Measurements from ENCODE around the gene GPR137. TPM values are rescaled to one million over a fixed set of nuclear protein-coding genes. Genes with fewer than 3 reads are reported as not detected.
A peak's percentile ranks its signal among the peaks of the same experiment; 100 is the strongest.
"Not testable (repeated sequence)": the region's sequence is repeated elsewhere in the genome, so short reads cannot be mapped to it uniquely, and the experiment has no call there.

The GPR137 gene
- total RNA-seq, 4 donors from 2014 or later: 14.9 to 46.9 (median 33.8) TPM

DNA sequence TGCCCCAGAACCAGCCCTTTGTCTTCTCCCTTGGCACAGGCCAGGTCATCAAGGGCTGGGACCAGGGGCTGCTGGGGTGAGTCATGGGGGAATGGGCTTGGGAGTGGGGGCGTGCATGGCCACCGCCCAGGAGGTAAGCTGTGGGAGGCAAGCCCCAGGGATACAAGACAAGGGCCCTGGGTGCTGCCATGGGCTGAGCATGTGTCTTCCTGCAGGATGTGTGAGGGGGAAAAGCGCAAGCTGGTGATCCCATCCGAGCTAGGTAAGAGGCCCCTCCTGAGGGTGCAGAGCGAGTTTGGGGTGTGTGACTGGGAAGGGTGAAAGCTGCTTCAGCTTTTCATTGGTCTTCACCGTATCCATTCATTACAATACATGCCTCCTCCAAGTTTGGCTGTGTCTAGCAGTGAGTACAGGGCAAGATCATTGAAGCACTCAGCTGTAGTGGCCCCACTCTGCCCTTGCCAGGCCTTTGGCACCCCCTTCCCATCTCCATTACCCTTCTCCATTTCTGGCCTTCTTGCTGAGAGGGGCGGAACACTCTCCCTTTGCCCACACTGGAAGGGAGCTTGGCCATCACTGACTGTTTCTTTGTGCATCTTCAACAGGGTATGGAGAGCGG is 42.3 kb upstream of the GPR137 start:
- WGBS, 2 donors: 85 to 88% methylated on average over 8 of the region's 8 CpGs
- H3K9me3 ChIP-seq: no peaks in the 10 kb centered on the region
- TF ChIP-seq POLR2A (IDR thresholded peaks at IDR 0.05): no peak
- TF ChIP-seq, protein P1, sequence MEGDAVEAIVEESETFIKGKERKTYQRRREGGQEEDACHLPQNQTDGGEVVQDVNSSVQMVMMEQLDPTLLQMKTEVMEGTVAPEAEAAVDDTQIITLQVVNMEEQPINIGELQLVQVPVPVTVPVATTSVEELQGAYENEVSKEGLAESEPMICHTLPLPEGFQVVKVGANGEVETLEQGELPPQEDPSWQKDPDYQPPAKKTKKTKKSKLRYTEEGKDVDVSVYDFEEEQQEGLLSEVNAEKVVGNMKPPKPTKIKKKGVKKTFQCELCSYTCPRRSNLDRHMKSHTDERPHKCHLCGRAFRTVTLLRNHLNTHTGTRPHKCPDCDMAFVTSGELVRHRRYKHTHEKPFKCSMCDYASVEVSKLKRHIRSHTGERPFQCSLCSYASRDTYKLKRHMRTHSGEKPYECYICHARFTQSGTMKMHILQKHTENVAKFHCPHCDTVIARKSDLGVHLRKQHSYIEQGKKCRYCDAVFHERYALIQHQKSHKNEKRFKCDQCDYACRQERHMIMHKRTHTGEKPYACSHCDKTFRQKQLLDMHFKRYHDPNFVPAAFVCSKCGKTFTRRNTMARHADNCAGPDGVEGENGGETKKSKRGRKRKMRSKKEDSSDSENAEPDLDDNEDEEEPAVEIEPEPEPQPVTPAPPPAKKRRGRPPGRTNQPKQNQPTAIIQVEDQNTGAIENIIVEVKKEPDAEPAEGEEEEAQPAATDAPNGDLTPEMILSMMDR (IDR thresholded peaks at IDR 0.05): no peak
- H3K4me1 ChIP-seq: peaks cover 36 to 37% of the 10 kb centered on the region in 2 donors
- H3K27ac ChIP-seq: peak overlapping the region in 2 of 3 donors; percentile 78 to 99
- H3K36me3 ChIP-seq: peaks cover 0 to under 1% of the 10 kb centered on the region in 2 donors
- no peak for DNase-seq
- intact Hi-C loops (cut with DNase I): no loop called here
- H3K4me3 ChIP-seq (replicated peaks in 1 of 3): no peak overlapping the region
- H3K27me3 ChIP-seq: no peaks in the 10 kb centered on the region

DNA sequence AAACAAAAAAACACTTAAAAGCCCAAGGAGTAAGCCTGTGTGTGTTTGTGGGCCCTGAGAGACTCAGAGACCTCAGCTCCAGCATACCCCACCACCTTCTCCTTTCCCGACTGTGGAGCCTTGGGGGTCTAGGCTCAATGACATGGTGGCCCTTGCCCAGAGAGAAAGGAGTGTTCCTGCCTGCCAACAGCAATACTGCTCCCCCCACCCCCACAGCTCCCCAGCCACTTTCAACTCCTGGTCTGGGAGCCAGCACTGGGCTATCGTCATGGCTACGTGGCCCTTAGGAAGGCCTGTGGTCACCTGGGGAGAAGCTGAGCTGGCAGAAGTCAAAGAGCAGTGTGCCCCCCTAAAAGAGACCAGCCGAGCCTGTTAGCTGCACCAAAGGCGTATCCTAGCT is 41.5 kb upstream of the GPR137 start:
- TF ChIP-seq POLR2A (IDR thresholded peaks at IDR 0.05): no peak
- TF ChIP-seq, protein P1 (IDR thresholded peaks at IDR 0.05): no peak
- H3K36me3 ChIP-seq: no peaks in the 10 kb centered on the region
- DNase-seq: no peak
- no peaks in the 10 kb centered on the region for H3K27me3 ChIP-seq
- intact Hi-C loops (cut with DNase I): no loop called here
- H3K9me3 ChIP-seq: no peaks in the 10 kb centered on the region
- H3K4me3 ChIP-seq (replicated peaks in 1 of 3): no peak overlapping the region
- WGBS, 2 donors: 67 to 73% methylated on average over 5 of the region's 5 CpGs
- H3K27ac ChIP-seq: no peak overlapping the region
- peaks cover 36 to 37% of the 10 kb centered on the region in 2 donors for H3K4me1 ChIP-seq

DNA sequence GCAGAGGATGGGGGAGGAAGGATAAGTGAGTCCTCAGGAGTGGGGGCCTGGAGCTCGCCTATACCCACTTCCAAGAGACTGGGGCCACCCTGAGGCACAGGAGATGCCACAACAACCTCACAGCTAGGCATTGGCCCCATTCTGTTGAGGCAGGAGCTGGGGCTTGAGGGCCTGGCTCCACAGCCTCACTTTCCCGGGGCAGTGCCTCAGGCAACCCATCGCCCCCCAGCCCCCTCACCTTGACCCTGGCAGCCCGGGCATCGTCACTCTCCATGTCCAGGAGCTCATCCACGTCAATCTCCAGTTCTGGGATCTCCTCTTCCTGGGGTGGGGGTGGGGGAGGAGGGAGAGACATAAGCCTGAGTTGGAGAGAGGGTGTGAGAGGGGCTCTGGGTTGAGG is 40.7 kb upstream of the GPR137 start:
- intact Hi-C loops (cut with DNase I): no loop called here

DNA sequence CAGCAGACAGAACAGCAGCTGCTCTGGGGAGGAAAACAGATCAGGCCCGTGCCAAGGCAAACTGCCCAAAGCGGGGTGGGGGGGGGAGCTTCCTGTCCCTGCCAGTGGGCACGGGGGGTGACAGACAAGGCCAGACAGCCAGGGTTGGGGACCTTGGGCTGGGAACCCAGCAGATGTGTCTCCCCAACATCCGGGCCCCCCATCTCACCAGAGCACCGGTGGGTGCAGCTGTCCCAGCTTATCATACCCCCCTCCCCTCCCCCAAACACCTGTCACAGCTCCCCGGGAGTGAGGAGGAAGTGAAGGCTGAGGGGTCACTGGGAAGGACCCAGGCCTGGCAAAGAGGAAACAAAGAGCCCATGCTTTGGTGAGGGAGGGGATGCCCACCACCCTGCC is 40.2 kb upstream of the GPR137 start:
- Histone ChIP-seq H3K9me3 (no peaks in the 10 kb centered on the region), H3K36me3 (no peaks in the 10 kb centered on the region), H3K27ac (peak overlapping the region; percentile 53 to 84 (median 65)), H3K4me3 (replicated peaks in 1 of 3) (peak overlapping the region in 2 of 3 donors; percentile 55 to 66), H3K27me3 (no peaks in the 10 kb centered on the region), H3K4me1 (peaks cover 29 to 31% of the 10 kb centered on the region in 2 donors)
- DNase-seq: peak; percentile 61 to 65
- TF ChIP-seq, protein P1 (IDR thresholded peaks at IDR 0.05): no peak
- no peak for TF ChIP-seq POLR2A (IDR thresholded peaks at IDR 0.05)
- intact Hi-C loops (cut with DNase I): no loop called here
- WGBS, 2 donors: 28% methylated on average over 2 of the region's 6 CpGs; no CpG with 5 or more reads in 1 of the 2 donors

More for the DNA sequence above, 40.7 kb upstream of the GPR137 start:
- DNase-seq: no peak
- 62 to 64% methylated on average over 5 to 6 of the region's 6 CpGs for WGBS, 2 donors
- Histone ChIP-seq H3K4me3 (replicated peaks in 1 of 3) (peak overlapping the region in 1 of 3 donors; percentile 55), H3K27ac (peak overlapping the region in 2 of 3 donors; percentile 65 to 84), H3K27me3 (no peaks in the 10 kb centered on the region), H3K9me3 (no peaks in the 10 kb centered on the region), H3K36me3 (no peaks in the 10 kb centered on the region), H3K4me1 (peaks cover 33% of the 10 kb centered on the region in 2 donors)
- TF ChIP-seq, protein P1 (IDR thresholded peaks at IDR 0.05): no peak
- no peak for TF ChIP-seq POLR2A (IDR thresholded peaks at IDR 0.05)

DNA sequence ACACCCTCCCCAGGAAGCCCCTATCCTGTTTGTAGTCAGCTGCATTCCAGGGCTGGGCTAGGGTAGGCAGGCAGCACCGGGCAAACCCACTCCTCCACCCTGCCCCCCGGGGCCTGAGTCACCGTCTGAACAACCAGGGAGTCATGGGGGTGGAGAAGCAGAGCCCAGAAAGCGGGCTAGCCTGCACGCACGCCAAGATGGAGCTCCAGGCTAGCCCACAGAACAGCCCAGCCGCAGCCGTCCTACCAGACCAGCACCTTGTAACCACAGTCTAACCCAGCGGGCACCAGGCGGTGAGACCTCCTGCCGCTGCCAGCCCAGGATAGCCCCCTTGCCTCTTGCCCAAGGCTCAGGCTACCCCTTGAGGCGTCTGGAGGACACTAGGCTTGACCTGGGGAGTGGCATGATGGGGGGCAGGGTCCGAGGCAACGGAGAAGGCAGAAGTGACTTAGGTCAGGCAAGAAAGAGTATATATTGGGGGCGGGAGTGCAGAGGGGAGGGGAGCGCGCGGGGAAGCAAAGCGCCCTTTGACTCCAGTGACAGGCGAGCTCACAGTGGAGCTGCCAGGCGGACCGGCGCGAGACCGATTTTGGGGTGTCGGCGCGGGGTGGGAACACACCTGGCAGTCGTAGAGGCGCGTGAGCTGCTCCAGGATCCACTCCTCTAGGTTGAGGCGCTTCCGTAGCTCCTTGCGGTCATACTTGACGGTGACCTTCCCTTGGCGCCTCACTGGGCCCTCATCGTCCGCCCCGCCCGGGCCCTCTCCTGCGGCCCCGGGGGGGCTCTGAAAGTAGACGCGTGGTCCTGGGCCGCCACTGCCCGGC is 39.6 kb upstream of the GPR137 start:
- Histone ChIP-seq H3K4me3 (replicated peaks in 1 of 3) (peak overlapping the region; percentile 3 to 66 (median 55)), H3K4me1 (peaks cover 34 to 35% of the 10 kb centered on the region in 2 donors), H3K9me3 (no peaks in the 10 kb centered on the region), H3K27me3 (no peaks in the 10 kb centered on the region), H3K36me3 (no peaks in the 10 kb centered on the region), H3K27ac (peak overlapping the region; percentile 53 to 84 (median 65))
- WGBS, 2 donors: 1 to 2% methylated on average over 19 to 28 of the region's 46 CpGs
- peak in 1 of 2 donors; percentile 14 for TF ChIP-seq POLR2A (IDR thresholded peaks at IDR 0.05)
- TF ChIP-seq, protein P1 (IDR thresholded peaks at IDR 0.05): no peak
- DNase-seq: peak; percentile 74 to 81
- intact Hi-C loops (cut with DNase I): no loop called here

DNA sequence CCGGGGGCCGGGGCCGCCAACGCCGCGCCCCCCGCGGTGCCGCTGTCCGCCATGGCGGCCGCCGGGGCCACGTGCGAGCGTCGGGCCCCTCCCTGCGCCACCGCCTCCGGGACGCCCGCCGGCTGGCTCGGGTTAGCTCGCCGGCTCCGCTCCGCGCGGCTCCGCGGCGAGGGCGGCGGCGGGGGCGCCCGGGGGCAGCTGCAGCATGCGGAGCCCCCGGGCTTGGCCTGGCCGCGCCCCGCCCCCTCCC is 39.1 kb upstream of the GPR137 start:
- intact Hi-C loops (cut with DNase I); H3K36me3 ChIP-seq; H3K27me3 ChIP-seq; DNase-seq; H3K9me3 ChIP-seq: not testable (repeated sequence)
- peak overlapping the region in 1 of 3 donors; percentile 55 for H3K4me3 ChIP-seq (replicated peaks in 1 of 3)
- peak overlapping the region in 1 of 3 donors; percentile 84 for H3K27ac ChIP-seq
- WGBS, 2 donors: no CpG with 5 or more reads among the region's 43 CpGs
- H3K4me1 ChIP-seq: peaks cover 35 to 36% of the 10 kb centered on the region in 2 donors

Data from thyroid gland (tissue), 4 donors.